ENCODE measurements around the gene TARBP2.
"Not testable (repeated sequence)": the region's sequence is repeated elsewhere in the genome, so short reads cannot be mapped to it uniquely, and the experiment has no call there.

TARBP2 gene

DNA sequence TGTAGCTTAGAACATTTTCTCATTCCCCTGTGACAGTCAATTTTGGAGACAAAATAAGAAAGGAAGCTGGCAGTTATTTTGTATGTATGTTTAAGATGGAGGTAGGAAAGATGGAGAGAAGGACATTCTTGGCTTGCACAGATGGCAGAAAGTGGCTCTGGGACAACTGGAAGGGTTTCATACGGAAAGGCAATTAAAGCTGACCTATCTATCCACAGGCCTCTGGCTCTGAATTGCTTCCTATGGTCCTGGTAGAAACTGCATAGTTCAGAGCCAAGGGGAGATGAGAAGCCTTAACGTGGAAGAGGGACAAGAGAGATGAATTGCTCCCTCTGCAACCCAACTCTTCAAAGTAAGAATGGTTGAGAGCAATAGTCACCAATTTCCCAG lies 14.2 kb downstream of the TARBP2 start:
- no peak for DNase-seq

GRCh38 chr12:53516758-53517455 lies 15.8 kb downstream of the TARBP2 start:
- DNase-seq: no peak

- no peak for DNase-seq
Observed at GRCh38 chr12:53518381-53518780, 17.3 kb downstream of the TARBP2 start.

DNA sequence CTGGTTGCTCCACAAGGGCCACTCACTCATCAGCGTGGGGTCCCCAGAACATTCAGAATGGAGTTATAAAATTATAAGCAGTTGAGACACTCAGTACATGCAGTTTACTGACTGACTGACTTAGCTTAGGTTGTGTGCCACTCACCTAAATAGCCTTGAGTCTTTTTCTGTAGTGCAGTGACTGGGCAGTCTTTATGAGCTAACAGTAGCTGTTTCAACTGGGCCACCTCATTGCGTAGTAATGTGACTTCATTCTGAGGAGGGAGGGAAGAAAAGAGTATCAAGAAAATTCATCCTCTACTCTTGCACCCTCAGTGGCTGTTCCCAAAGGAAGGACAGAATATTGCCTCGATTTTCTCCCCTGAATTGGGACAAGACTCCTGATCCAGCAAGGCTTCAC lies 22.0 kb downstream of the TARBP2 start:
- no peak for DNase-seq

- no peak for DNase-seq
Observed at GRCh38 chr12:53524476-53524875, 23.4 kb downstream of the TARBP2 start.

GRCh38 chr12:53530061-53530460 lies 29.0 kb downstream of the TARBP2 start:
- no peak for DNase-seq

DNA sequence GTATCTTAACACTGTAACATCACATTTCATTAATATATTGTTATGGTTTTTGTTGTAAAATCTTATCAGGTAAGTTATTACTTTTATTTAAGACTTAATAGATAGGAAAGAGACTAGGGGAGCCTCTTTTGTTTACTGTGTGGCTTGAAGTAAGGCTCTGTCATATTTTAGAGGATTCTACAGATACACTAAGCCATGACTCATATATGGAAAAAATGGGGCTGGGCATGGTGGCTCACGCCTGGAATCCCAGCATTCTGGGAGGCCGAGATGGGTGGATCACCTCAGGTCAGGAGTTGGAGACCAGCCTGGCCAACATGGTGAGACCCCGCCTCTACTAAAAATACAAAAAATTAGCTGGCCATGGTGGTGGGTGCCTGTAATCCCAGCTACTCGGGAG lies 29.8 kb downstream of the TARBP2 start:
- DNase-seq: no peak

- DNase-seq: no peak
Observed at GRCh38 chr12:53532021-53532420, 30.9 kb downstream of the TARBP2 start.

DNA sequence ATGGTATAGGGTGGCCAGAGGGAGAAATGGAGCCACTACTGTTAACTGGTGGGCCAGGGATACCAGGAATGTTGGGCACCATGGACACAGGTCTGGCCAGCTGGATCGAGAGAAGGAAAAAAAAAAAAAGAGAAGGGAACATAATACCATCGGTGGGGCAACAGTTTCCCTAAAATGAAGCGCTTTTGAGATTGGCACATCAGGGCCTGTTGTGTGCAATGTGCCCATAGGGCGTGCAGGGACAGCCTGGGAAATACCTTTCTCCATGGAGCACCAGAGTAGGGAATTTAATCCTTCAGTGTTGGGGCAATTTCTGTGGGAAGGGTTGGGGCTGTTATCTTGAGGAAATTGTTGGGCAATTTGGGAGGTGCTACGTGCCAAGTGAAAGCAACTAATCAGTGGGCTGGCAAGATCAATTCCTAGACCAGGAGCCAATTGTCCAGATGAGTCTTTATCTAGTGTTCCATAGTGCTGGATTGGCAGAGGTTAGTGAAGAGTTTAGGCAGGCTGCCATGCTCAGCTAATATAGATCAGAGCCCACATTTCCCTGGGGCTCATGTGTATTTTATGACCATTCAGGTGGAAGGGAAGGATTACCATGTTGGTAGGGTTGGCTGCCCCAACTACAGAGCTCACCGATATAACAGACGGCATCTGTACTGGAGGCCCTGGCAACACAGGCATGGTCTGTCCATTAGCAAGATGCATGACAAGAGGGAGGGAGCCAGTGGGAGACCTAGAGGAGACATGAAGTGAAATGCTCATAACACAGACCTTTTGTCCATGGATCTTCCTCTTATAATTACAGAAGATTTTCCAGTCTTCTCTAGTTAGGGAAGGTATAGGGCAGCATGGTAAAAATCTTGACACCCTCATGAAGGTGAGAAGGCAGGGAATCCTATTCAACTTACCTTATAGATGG lies 31.7 kb downstream of the TARBP2 start:
- DNase-seq: no peak

GRCh38 chr12:53533471-53533870 lies 32.4 kb downstream of the TARBP2 start:
- no peak for DNase-seq

- no peak for DNase-seq
Observed at GRCh38 chr12:53536962-53537361, 35.9 kb downstream of the TARBP2 start.

DNA sequence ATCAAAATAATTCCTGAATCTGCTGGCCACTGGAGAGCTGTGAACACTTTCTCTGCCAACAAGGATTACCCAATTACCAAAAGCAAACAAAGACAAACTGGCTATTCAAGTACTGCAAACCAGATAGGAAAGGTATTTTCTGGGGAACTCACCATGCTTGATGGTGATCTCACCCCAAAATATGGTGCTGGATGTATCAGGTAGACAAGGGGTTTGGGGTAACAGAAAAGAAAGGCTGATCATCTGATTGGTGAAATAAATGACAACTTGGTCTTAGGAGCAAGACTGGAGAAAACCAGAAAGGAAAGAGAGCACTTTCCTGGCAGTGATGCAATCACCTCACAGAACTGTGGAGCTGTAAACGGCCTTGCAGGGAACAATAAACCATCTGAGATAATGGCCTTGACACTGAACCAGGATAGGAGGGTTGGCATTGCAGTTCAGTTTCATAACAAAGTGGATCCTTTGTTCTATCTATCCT lies 37.2 kb downstream of the TARBP2 start:
- no peak for DNase-seq

GRCh38 chr12:53539526-53539925 lies 38.4 kb downstream of the TARBP2 start:
- no peak for DNase-seq

DNA sequence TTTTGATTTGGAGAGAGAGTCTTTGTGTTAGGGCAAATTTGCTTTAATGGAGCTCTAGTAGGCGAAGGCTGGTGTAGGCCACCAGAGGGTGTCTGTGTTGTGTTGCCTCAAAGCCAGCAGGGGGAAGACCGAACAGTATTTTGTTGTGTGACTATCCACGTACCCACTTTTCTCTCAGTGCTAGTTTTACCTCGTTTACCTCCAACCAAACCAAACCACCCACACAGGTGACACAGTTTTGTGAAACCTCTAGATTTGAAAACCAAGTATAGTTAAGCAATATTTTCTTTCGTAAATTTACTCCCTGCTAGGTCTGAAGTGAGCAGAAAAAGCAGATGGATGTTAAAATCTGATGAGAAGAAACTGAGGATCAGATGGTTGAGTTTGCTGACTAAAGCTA lies 42.5 kb downstream of the TARBP2 start:
- peak; percentile 62 to 66 for DNase-seq

DNA sequence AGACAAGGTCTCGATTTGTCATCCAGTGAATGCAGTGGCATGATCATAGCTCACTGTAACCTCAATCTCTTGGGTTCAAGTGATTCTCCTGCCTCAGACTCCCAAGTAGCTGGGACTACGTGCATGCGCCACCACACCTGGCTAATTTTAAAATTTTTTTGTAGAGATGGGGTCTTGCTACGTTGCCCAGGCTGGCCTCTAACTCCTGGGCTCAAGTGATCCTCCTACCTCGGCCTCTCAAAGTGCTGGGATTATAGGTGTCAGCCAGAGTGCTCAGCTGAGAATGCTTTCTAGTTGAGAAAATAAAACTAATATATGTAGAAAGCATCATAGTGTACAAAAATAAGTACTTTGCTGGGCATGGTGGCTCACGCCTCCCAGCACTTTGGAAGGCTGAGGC lies 47.3 kb downstream of the TARBP2 start:
- DNase-seq: not testable (repeated sequence)

DNA sequence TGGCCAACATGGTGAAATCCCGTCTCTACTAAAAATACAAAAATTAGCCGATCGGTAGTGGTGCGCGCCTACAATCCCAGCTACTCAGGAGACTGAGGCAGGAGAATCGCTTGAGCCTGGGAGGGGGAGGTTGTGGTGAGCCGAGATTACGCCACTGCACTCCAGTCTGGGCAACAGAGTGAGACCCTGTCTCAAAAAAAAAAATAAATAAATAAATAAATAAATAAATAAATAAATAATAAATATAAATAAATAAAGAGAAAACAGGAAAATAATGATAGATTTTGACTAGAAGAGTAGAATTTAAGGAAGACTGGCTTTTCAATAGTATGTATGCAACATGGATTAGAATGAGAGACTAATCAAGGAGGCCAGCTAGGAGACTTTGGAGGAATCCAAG lies 49.0 kb downstream of the TARBP2 start:
- not testable (repeated sequence) for DNase-seq

DNA sequence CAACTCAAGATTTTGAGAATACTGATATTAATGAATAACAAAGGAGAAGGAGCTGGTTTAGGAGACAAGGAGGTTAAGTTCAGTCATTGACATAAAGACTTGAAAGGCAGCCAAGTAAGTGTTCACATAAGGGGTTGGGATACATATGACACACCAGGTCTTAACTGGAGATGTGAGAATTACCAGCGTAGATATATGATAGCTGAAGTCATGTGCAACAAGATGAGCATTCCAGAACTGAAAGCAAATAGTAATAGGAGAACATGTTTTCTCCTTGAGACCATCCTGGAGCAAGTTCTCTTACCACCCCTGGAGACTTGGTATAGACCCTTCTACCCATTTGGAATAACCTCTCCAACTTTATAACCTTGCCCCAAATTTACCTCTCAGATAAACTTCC lies 49.5 kb downstream of the TARBP2 start:
- no peak for DNase-seq

DNA sequence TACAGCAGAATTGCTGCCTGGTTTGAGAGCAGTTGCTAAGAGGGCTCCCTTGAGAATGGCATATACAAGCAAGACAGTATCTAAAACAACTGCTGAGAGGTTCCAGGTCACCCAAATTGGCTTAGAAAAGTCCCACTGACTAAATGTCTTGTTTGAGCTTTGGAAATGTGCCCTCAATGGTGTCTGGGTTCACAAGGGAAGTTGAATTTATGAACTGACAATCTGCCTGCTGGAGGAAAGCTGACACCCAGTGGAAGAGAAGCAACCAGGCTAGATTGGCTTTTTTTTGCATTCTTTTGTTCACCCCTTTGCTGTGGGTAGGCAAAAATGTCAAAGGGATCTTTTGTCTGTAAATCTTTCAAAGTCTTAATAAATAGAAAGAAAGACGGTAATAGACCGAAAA lies 50.8 kb downstream of the TARBP2 start:
- DNase-seq: no peak

GRCh38 chr12:53552361-53553327 lies 51.6 kb downstream of the TARBP2 start:
- no peak for DNase-seq

Measured in CD4-positive, alpha-beta T cell treated with Interleukin-4 for 1 hour (primary cell).